Measurements from ENCODE around the gene C21orf58.

The C21orf58 gene

GRCh38 chr21:46252840-46253239, 70.8 kb downstream of the C21orf58 start:
- Histone ChIP-seq H3K4me1 (ENCODE audit: control extremely low read depth in 1 of 4, control insufficient read depth in 4 of 4, insufficient read depth in 4 of 4, low read length in 3 of 4) (peaks cover 2 to 27% (median 20%) of the 10 kb centered on the region in 4 experiments), H3K27me3 (replicated peaks in 2 of 5; ENCODE audit: control insufficient read depth in 4 of 5, insufficient read depth in 5 of 5, low read length in 4 of 5) (no peaks in the 10 kb centered on the region), H3K27ac (ENCODE audit: insufficient read depth in 1 of 2, low read depth in 1 of 2, low read length in 2 of 2, poor library complexity in 1 of 2, severe bottlenecking in 2 of 2) (peak overlapping the region in 1 of 2 experiments; percentile 69), H3K4me3 (ENCODE audit: control insufficient read depth in 1 of 7, extremely low read depth in 1 of 7, insufficient read depth in 4 of 7, low read depth in 2 of 7, low read length in 6 of 7) (no peak overlapping the region), H3K36me3 (ENCODE audit: control insufficient read depth in 4 of 4, insufficient read depth in 4 of 4, low read length in 3 of 4) (peaks cover 11 to 80% (median 52%) of the 10 kb centered on the region in 4 experiments), H3K9me3 (ENCODE audit: control extremely low read depth in 1 of 5, control insufficient read depth in 4 of 5, insufficient read depth in 2 of 5, low read depth in 1 of 5, low read length in 4 of 5) (no peaks in the 10 kb centered on the region)
- ChIA-PET CTCF (interaction anchor here (0.7 to 2.5 kb wide), 6 partner anchors 13 to 109 kb away, joined by 3 to 6 read pairs (median 4); partner anchors contain the start of gene MCM3AP), POLR2A (no interaction called here)
- DNase-seq = no peak
- WGBS (ENCODE audit: insufficient coverage) = 100% methylated on average over 3 of the region's 4 CpGs
